ENCODE data around the gene TMED5. TPM values are rescaled to one million over a fixed set of nuclear protein-coding genes. Genes with fewer than 3 reads are reported as not detected.

TMED5 gene
- total RNA-seq, 1 donor from 2014 or later: 40.8 TPM

DNA sequence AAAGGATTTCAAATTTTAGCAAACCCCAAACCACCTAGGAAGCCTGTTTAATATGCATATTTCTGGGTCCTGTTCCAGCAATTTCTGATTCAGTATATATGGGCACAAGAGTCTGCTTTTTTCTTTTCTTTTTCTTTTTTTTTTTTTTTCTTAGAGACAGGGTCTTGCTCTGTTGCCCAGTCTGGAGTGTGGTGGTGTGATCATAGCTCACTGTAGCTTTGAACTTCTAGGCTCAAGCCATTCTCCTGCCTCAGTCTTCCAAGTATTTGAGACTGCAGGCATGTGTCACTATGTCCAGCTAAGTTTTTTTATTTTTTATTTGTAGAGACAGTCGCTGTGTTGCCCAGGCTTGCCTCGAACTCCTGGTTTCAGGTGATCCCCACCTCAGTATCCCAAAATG, 35.1 kb upstream of the TMED5 start:
- Histone ChIP-seq H3K36me3 (no peaks in the 10 kb centered on the region), H3K4me1 (no peaks in the 10 kb centered on the region), H3K27me3 (no peaks in the 10 kb centered on the region), H3K9me3 (no peaks in the 10 kb centered on the region), H3K4me3 (no peak overlapping the region), H3K27ac (no peak overlapping the region)
- intact Hi-C loops (cut with DNase I): no loop called here
- no peak for DNase-seq (ENCODE audit: extremely low spot score in 2 of 2)
- TF ChIP-seq, protein P1, sequence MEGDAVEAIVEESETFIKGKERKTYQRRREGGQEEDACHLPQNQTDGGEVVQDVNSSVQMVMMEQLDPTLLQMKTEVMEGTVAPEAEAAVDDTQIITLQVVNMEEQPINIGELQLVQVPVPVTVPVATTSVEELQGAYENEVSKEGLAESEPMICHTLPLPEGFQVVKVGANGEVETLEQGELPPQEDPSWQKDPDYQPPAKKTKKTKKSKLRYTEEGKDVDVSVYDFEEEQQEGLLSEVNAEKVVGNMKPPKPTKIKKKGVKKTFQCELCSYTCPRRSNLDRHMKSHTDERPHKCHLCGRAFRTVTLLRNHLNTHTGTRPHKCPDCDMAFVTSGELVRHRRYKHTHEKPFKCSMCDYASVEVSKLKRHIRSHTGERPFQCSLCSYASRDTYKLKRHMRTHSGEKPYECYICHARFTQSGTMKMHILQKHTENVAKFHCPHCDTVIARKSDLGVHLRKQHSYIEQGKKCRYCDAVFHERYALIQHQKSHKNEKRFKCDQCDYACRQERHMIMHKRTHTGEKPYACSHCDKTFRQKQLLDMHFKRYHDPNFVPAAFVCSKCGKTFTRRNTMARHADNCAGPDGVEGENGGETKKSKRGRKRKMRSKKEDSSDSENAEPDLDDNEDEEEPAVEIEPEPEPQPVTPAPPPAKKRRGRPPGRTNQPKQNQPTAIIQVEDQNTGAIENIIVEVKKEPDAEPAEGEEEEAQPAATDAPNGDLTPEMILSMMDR (IDR thresholded peaks at IDR 0.05): no peak
- no peak for TF ChIP-seq POLR2A (IDR thresholded peaks at IDR 0.05)
- TF ChIP-seq POLR2AphosphoS5 (IDR thresholded peaks at IDR 0.05; ENCODE audit: insufficient read depth in 1 of 2, low read depth in 1 of 2): no peak

DNA sequence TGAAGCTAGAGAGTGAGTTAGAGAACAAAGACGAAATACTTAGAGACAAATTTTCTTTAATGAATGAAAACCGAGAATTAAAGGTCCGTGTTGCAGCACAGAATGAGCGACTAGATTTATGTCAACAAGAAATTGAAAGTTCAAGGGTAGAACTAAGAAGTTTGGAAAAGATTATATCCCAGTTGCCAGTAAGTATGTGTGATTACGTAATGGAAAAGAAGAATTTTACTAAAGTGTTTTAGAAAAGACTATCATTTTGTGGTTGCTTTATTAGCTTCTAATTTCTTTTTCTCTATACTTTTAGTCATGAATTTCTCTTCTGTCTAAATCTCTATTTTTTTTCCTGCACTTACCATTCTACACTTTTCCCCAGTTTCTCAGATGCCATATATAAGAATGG, 27.0 kb upstream of the TMED5 start:
- Histone ChIP-seq H3K4me1 (no peaks in the 10 kb centered on the region), H3K4me3 (no peak overlapping the region), H3K9me3 (no peaks in the 10 kb centered on the region), H3K27me3 (no peaks in the 10 kb centered on the region), H3K27ac (no peak overlapping the region), H3K36me3 (no peaks in the 10 kb centered on the region)
- DNase-seq (ENCODE audit: extremely low spot score in 2 of 2): no peak
- intact Hi-C loops (cut with DNase I): no loop called here
- TF ChIP-seq, protein P1 (IDR thresholded peaks at IDR 0.05): no peak
- TF ChIP-seq POLR2AphosphoS5 (IDR thresholded peaks at IDR 0.05; ENCODE audit: insufficient read depth in 1 of 2, low read depth in 1 of 2) (no peak), POLR2A (IDR thresholded peaks at IDR 0.05) (no peak)

DNA sequence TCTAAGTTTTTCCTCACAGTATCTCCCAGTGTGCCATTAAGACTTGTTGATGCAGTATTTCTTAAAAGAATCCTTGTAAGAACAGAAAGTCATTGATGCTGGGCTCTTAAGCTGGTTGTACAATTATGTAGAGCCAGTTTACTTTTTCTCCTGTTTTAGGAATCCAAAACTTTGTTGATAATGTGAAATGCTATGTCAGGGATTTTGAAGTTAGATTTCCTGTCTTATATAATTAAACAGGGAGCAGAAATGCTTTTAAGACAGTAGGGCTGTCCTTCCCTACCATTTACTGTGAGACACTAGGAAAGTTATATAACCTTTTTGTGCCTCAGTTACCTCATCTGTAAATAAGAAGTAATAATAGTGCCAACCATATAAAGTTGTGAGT, 26.3 kb upstream of the TMED5 start:
- intact Hi-C loops (cut with DNase I): no loop called here
- no peaks in the 10 kb centered on the region for H3K4me1 ChIP-seq
- no peak overlapping the region for H3K4me3 ChIP-seq
- no peaks in the 10 kb centered on the region for H3K27me3 ChIP-seq
- no peaks in the 10 kb centered on the region for H3K36me3 ChIP-seq
- H3K9me3 ChIP-seq: no peaks in the 10 kb centered on the region
- H3K27ac ChIP-seq: no peak overlapping the region
- no peak for TF ChIP-seq POLR2A (IDR thresholded peaks at IDR 0.05)
- TF ChIP-seq POLR2AphosphoS5 (IDR thresholded peaks at IDR 0.05; ENCODE audit: insufficient read depth in 1 of 2, low read depth in 1 of 2): no peak
- TF ChIP-seq, protein P1 (IDR thresholded peaks at IDR 0.05): no peak
- no peak for DNase-seq (ENCODE audit: extremely low spot score in 2 of 2)

DNA sequence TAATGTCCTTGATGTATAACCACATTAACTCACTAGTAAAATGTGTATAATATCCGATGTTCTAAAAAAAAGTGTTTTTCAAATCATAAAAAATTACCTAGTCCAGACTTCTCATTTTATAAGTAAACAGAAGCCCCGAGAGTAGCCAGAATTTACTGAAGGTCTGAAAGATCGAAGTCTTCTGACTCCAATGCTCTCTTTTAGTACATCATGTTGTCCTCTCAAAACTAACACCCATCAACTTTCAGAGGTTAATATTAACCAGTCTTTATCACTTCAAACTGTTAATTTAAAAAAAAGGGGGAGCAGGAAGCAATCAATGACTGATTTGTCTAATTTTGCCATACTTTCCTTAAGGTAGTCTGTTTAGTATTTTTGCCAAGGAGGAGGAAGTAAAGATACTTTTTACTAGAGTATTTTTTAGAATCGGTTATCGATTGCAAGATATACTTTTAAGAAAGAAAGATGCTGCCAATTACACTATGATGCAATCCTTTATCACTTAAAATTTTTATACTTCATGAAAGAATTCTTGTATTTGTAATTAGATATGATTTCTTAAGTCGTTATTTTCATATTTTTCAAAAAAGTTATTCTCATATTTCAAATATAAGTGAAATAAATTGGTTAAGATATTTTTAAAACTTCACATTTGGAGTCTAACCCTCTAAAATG, 25.8 kb upstream of the TMED5 start:
- no peak for DNase-seq (ENCODE audit: extremely low spot score in 2 of 2)
- intact Hi-C loops (cut with DNase I): no loop called here
- Histone ChIP-seq H3K9me3 (no peaks in the 10 kb centered on the region), H3K27me3 (no peaks in the 10 kb centered on the region), H3K4me3 (no peak overlapping the region), H3K4me1 (no peaks in the 10 kb centered on the region), H3K27ac (no peak overlapping the region), H3K36me3 (no peaks in the 10 kb centered on the region)
- TF ChIP-seq POLR2AphosphoS5 (IDR thresholded peaks at IDR 0.05; ENCODE audit: insufficient read depth in 1 of 2, low read depth in 1 of 2) (no peak), POLR2A (IDR thresholded peaks at IDR 0.05) (no peak)
- TF ChIP-seq, protein P1 (IDR thresholded peaks at IDR 0.05): no peak

DNA sequence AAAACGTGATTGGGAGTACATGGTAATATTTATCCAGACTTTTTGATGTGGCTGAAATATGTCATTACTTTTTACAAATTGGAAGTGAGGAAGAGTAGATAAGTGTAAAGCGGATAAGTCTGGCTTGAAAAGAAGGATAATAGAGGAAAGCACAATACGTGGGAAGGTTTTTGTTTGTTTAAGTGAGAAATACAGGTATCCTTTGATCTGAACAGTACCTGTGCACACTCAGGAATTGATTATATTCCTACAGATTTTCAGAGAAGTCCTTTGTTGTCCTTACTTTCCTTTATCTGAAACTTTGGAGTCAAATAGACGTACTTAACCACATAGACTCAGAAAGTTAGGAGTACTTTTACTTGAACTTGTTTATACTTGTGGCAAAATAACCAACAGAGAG, 20.5 kb upstream of the TMED5 start:
- intact Hi-C loops (cut with DNase I): no loop called here
- DNase-seq (ENCODE audit: extremely low spot score in 2 of 2): no peak
- H3K27me3 ChIP-seq: no peaks in the 10 kb centered on the region
- H3K4me3 ChIP-seq: no peak overlapping the region
- TF ChIP-seq, protein P1 (IDR thresholded peaks at IDR 0.05): no peak
- TF ChIP-seq POLR2A (IDR thresholded peaks at IDR 0.05) (no peak), POLR2AphosphoS5 (IDR thresholded peaks at IDR 0.05; ENCODE audit: insufficient read depth in 1 of 2, low read depth in 1 of 2) (no peak)
- no peaks in the 10 kb centered on the region for H3K9me3 ChIP-seq
- no peaks in the 10 kb centered on the region for H3K4me1 ChIP-seq
- no peaks in the 10 kb centered on the region for H3K36me3 ChIP-seq
- no peak overlapping the region for H3K27ac ChIP-seq

Measured in vagina (tissue), 2 donors.